K562 (cell line): ENCODE data around the gene STAP1. TPM values are rescaled to one million over a fixed set of nuclear protein-coding genes. Genes with fewer than 3 reads are reported as not detected.

Experiments
- ATAC-seq: fragments of 200-7000 bp; cut with Tn5 transposase; 3 replicates; pipeline ENCODE4 v1.9.1; 2020; ENCODE audit warnings: moderate library complexity
- BruUV-seq: library from RNA; stranded (reverse); fragments of 400-500 nt; replicated peaks from 2 replicates; lab custom pipeline; 2021; lab: Mats Ljungman, UMichigan
- CTCF ChIA-PET: fragments of 300-600 bp; formaldehyde crosslinking; extraction: SDS; loops from one replicate; lab custom pipeline; 2021; ENCODE audit warnings: low intra/inter-chr PET ratio; lab: Yijun Ruan, JAX
- POLR2A ChIA-PET: fragments of 300-600, 350-650 bp; sonication (Branson Sonifier 250); formaldehyde crosslinking; extraction: SDS; loops from one replicate; lab custom pipeline; 2021; ENCODE audit warnings: antibody characterized with exemption, inconsistent platforms; lab: Yijun Ruan, JAX
- DNase-seq, 4 experiments: peaks; one replicate each; pipeline versions ENCODE4 v3.0.0 to v3.0.0-alpha.2; 2011 to 2018; ENCODE audit warnings: low spot score in 3 of 4, mixed read lengths in 3 of 4; ENCODE audit errors: extremely low read depth in 1 of 4
- FAIRE-seq: peaks from 2 replicates; lab custom pipeline; 2011; peaks lifted over from hg19 to GRCh38; lab: Jason Lieb, UNC
- H2AFZ ChIP-seq: 2 replicates; pipeline ENCODE4 v1.6.0; 2011; ENCODE audit warnings: low read depth, low read length, control low read depth, inconsistent platforms
- H3K27ac ChIP-seq: fragments of 200-600 bp; 3 replicates; pipeline ENCODE4 v1.8.0; 2011; ENCODE audit warnings: low read depth, mild to moderate bottlenecking, control low read depth, inconsistent platforms, low read length, moderate library complexity, mixed read lengths; ENCODE audit errors: extremely low read depth
- H3K27me3 ChIP-seq, 2 experiments: fragments of 300-600 bp in 1 of 2; 2 replicates in 1 of 2; 3 replicates in 1 of 2; pipeline versions ENCODE4 v1.6.0 to v1.8.0; 2011; ENCODE audit warnings: inconsistent platforms in 2 of 2, low read length in 2 of 2, mild to moderate bottlenecking in 1 of 2, mixed read lengths in 1 of 2, moderate library complexity in 1 of 2; ENCODE audit not compliant: control insufficient read depth in 2 of 2, insufficient read depth in 2 of 2
- H3K36me3 ChIP-seq: fragments of 300-600 bp; 3 replicates; pipeline ENCODE4 v1.8.0; 2011; ENCODE audit warnings: mild to moderate bottlenecking, low read length, inconsistent platforms; ENCODE audit not compliant: control insufficient read depth, insufficient read depth
- H3K4me1 ChIP-seq, 2 experiments: fragments of 200-600 bp in 1 of 2; replicated peaks in 1 of 2; 2 replicates in 1 of 2; 3 replicates in 1 of 2; pipeline versions ENCODE4 v1.5.1 to v1.8.0; 2011; ENCODE audit warnings: inconsistent platforms in 2 of 2, low read length in 2 of 2, mild to moderate bottlenecking in 1 of 2, mixed read lengths in 1 of 2, moderate library complexity in 1 of 2; ENCODE audit not compliant: control insufficient read depth in 2 of 2, insufficient read depth in 2 of 2
- H3K4me2 ChIP-seq: 2 replicates; pipeline ENCODE4 v1.6.1; 2011; ENCODE audit warnings: low read length, control low read depth, inconsistent platforms, mixed read lengths; ENCODE audit not compliant: insufficient read depth
- H3K4me3 ChIP-seq: fragments of 200-600 bp; sonication (generic), shearing (Covaris generic); 2 replicates; pipeline ENCODE4 v1.5.1; 2016; ENCODE audit warnings: control low read depth, inconsistent platforms
- H3K79me2 ChIP-seq: fragments of 200-600 bp; 3 replicates; pipeline ENCODE4 v1.8.0; 2011; ENCODE audit warnings: low read length, inconsistent platforms; ENCODE audit not compliant: control insufficient read depth, insufficient read depth
- H3K9ac ChIP-seq, 2 experiments: 2 replicates each; pipeline versions ENCODE4 v1.6.0 to v1.6.1; 2011; ENCODE audit warnings: low read depth in 2 of 2, low read length in 2 of 2, control low read depth in 1 of 2, inconsistent platforms in 1 of 2, mild to moderate bottlenecking in 1 of 2, mixed read lengths in 1 of 2; ENCODE audit not compliant: insufficient read depth in 1 of 2
- H3K9me1 ChIP-seq: one replicate; pipeline ENCODE4 v1.6.0; 2011; ENCODE audit warnings: inconsistent platforms, mild to moderate bottlenecking, low read length, moderate library complexity; ENCODE audit not compliant: control insufficient read depth, insufficient read depth
- H3K9me3 ChIP-seq: replicated peaks from 2 replicates; pipeline ENCODE4 v1.5.1; 2011; ENCODE audit warnings: low read depth, low read length, inconsistent platforms; ENCODE audit not compliant: control insufficient read depth, insufficient read depth
- H4K20me1 ChIP-seq: replicated peaks from 2 replicates; pipeline ENCODE4 v1.6.1; 2011; ENCODE audit warnings: low read length, inconsistent platforms, mixed read lengths; ENCODE audit not compliant: control insufficient read depth, insufficient read depth
- CBX1 ChIP-seq: sonication (generic); IDR thresholded peaks from 2 replicates; pipeline ENCODE4 v1.6.1; 2016; ENCODE audit warnings: antibody characterized with exemption, low read depth, mild to moderate bottlenecking
- CBX3 ChIP-seq, 2 experiments: IDR thresholded peaks; 1 replicate in 1 of 2; 2 replicates in 1 of 2; pipeline ENCODE4 v1.6.1; 2012; ENCODE audit warnings: inconsistent platforms in 2 of 2, low read length in 2 of 2, borderline replicate concordance in 1 of 2, control low read depth in 1 of 2
- CHD1 ChIP-seq: fragments of 200-600 bp; sonication (generic); IDR thresholded peaks from one replicate; pipeline ENCODE4 v1.6.1; 2012; ENCODE audit warnings: mild to moderate bottlenecking, moderate library complexity, low read length, inconsistent platforms
- CTBP1 ChIP-seq: fragments of 450-650 bp; IDR thresholded peaks from 2 replicates; pipeline ENCODE4 v1.6.1; 2016; ENCODE audit warnings: borderline replicate concordance
- DIDO1 ChIP-seq: fragments of 450-650 bp; IDR thresholded peaks from 2 replicates; pipeline ENCODE4 v1.6.1; 2016; ENCODE audit warnings: low read depth, missing biosample characterization, missing genetic modification characterization
- ETV6 ChIP-seq, 3 experiments: fragments of 150-350 bp in 1 of 3; sonication (generic) in 1 of 3; formaldehyde crosslinking in 1 of 3; IDR thresholded peaks; 2 replicates each; pipeline versions ENCODE4 v1.6.1 to v1.8.0; 2014 to 2022; ENCODE audit warnings: borderline replicate concordance in 2 of 3, low read depth in 2 of 3, antibody characterized with exemption in 1 of 3, low read length in 1 of 3, mild to moderate bottlenecking in 1 of 3, missing genetic modification reagents in 1 of 3
- HDGF ChIP-seq: fragments of 450-650 bp; IDR thresholded peaks from 2 replicates; pipeline ENCODE4 v1.6.1; 2016
- MAFF ChIP-seq: IDR thresholded peaks from 2 replicates; pipeline ENCODE4 v1.6.1; 2012; ENCODE audit warnings: low read length, improper control_type of control experiment
- MEF2D ChIP-seq: conservative IDR thresholded peaks from 2 replicates; pipeline ENCODE4 v1.6.1; 2016; ENCODE audit warnings: low read depth, missing genetic modification characterization, missing compliant biosample characterization
- MEIS2 ChIP-seq: fragments of 450-650 bp; IDR thresholded peaks from 2 replicates; pipeline ENCODE4 v1.6.1; 2014; ENCODE audit warnings: mild to moderate bottlenecking; ENCODE audit not compliant: partially characterized antibody
- NCOA6 ChIP-seq: fragments of 450-650 bp; IDR thresholded peaks from 2 replicates; pipeline ENCODE4 v1.6.1; 2017; ENCODE audit warnings: mild to moderate bottlenecking
- NELFE ChIP-seq: IDR thresholded peaks from 2 replicates; pipeline ENCODE4 v1.6.1; 2011; ENCODE audit warnings: mild to moderate bottlenecking; ENCODE audit not compliant: insufficient read depth, insufficient read length
- RBM34 ChIP-seq: fragments of 200-400 bp; formaldehyde crosslinking; IDR thresholded peaks from 2 replicates; pipeline ENCODE4 v1.6.1; 2018; ENCODE audit warnings: low read length, borderline replicate concordance; ENCODE audit not compliant: insufficient read depth
- SIN3A ChIP-seq, 2 experiments: fragments of 150-350 bp in 1 of 2; IDR thresholded peaks; 2 replicates each; pipeline ENCODE4 v1.6.1; 2011 to 2016; ENCODE audit warnings: borderline replicate concordance in 2 of 2, low read depth in 2 of 2, low read length in 2 of 2, mild to moderate bottlenecking in 2 of 2, moderate library complexity in 2 of 2; ENCODE audit not compliant: control insufficient read depth in 1 of 2
- ZNF124 ChIP-seq: sonication (generic); formaldehyde crosslinking; IDR thresholded peaks from 2 replicates; pipeline ENCODE4 v1.8.1; 2022; ENCODE audit warnings: missing genetic modification reagents
- ZNF143 ChIP-seq: sonication (generic); formaldehyde crosslinking; IDR thresholded peaks from 2 replicates; pipeline ENCODE4 v1.9.0; 2022; ENCODE audit warnings: mild to moderate bottlenecking, missing genetic modification reagents
- WGBS: fragments of 100-300 bp; shearing (Covaris generic); methylation state at CpG from one replicate; pipeline ENCODE4 v1.1.6; 2016; ENCODE audit warnings: low coverage, mixed read lengths; ENCODE audit not compliant: insufficient coverage; ENCODE audit errors: missing lambda C conversion rate; 5-methylcytosine and 5-hydroxymethylcytosine counted together
- in situ Hi-C: fragments of 300-500 bp; cut with MboI; formaldehyde crosslinking; loops from 4 replicates; pipeline ENCODE4 v1.15.0; 2018; ENCODE audit warnings: inconsistent platforms, mixed read lengths
- intact Hi-C: fragments of 100-400 bp; cut with micrococcal nuclease; formaldehyde crosslinking; loops from 2 replicates; pipeline ENCODE4 v1.14.2; 2022
- polyA plus RNA-seq, 8 experiments: library from polyadenylated mRNA; depleted of rRNA in 4 of 8; stranded (reverse) in 5 of 8; unstranded in 3 of 8; fragments of >200 nt; fragmentation: Nextera tagmentation in 2 of 8; fragmentation: Illumina TruSeq in 1 of 8; extraction: Ambion mirVana in 2 of 8; extraction: Trizol in 1 of 8; gene quantifications; 2 replicates each; pipeline versions ENCODE4 v1.2.1 to v1.2.3, GENCODE V29; 2011 to 2014; ENCODE audit warnings: inconsistent platforms in 1 of 8, missing spikeins in 1 of 8
- total RNA-seq, 7 experiments: library from RNA; depleted of rRNA in 6 of 7; stranded (reverse); fragments of >200 nt in 6 of 7; fragmentation: Illumina TruSeq in 2 of 7; extraction: Trizol in 2 of 7; gene quantifications; 2 replicates each; pipeline versions ENCODE4 v1.2.1 to v1.2.3, GENCODE V29; 2011 to 2021; ENCODE audit warnings: low replicate concordance in 1 of 7
- TF ChIP-seq, protein P1 (sequence below): fragments of 450-650 bp; formaldehyde crosslinking; conservative IDR thresholded peaks from 2 replicates; pipeline ENCODE4 v1.4.0; 2022; ENCODE audit warnings: mild to moderate bottlenecking, missing genetic modification characterization
- TF ChIP-seq, protein P2 (sequence below): fragments of 250-450 bp; sonication (Bioruptor Pico); IDR thresholded peaks from 2 replicates; pipeline ENCODE4 v1.4.0; 2020

Gene STAP1
- total and polyA plus RNA-seq, 9 of the 15 experiments (the other 6 are each of a cell fraction or from before 2014, with no cell fraction given) = 0.50 to 5.6 (median 1.4) TPM

DNA sequence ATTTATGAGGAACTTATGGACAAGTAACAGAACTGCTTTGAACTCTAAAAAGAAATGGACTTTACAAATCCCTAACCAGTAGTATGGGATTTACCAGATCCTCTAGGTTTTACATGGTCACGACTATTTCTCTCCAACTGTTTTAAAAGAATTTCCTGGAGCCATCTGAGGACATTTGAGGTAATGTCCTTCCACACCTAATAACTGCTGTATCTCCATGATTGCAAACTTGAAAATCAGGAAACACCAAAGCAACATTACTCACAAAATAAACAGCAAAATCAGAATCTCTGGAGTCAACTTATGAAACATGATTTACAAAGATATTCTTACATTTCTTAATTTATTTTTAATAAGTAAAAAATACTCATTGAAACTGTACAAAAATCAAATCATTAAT is 58.0 kb downstream of the STAP1 start (continued):
- TF ChIP-seq SIN3A (IDR thresholded peaks at IDR 0.05; ENCODE audit: borderline replicate concordance in 2 of 2, control insufficient read depth in 1 of 2, low read depth in 2 of 2, low read length in 2 of 2) = no peak
- TF ChIP-seq RBM34 = no peak

DNA sequence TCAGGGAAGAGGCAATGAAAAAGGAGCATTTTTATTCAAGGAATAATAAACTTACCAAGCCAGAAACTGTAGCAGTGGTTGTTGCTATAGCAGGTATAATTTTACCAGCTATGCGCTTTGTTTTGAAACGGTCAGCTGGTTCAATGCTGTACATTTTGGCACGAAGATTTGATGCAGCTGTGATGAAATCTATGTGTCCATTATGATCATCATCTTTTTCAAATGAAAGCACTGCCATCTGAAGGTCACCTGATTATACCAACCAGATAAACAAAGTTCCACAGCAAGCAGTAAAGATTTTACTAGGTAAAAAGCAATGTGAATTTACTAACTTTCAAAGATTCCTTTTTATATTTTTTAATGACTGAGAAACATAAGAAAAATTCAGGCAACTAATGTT is 66.4 kb downstream of the STAP1 start:
- CTCF ChIA-PET = no interaction called here
- in situ Hi-C loops (no loop called here), intact Hi-C loops (loop anchor here (5.0 kb wide), 1 partner anchor 78 kb away; the partner anchor contains the start of gene CENPC)
- Histone ChIP-seq H3K9me1 (no peaks in the 10 kb centered on the region), H3K79me2 (no peaks in the 10 kb centered on the region), H3K27ac (no peak overlapping the region), H3K4me3 (no peak overlapping the region), H3K27me3 (no peaks in the 10 kb centered on the region), H3K9me3 (no peaks in the 10 kb centered on the region), H4K20me1 (no peaks in the 10 kb centered on the region), H3K9ac (no peak overlapping the region), H3K36me3 (peaks cover 89% of the 10 kb centered on the region), H3K4me2 (no peak overlapping the region), H2AFZ (no peak overlapping the region), H3K4me1 (no peaks in the 10 kb centered on the region)
- ATAC-seq (no peak), FAIRE-seq (no peak), DNase-seq (no peak)
- no TSS peak for BruUV-seq
- POLR2A ChIA-PET = no interaction called here
- WGBS = 80% methylated on average over 3 of the region's 3 CpGs
- no peak for TF ChIP-seq ZNF124 (CRISPR knock-in tag)
- no peak for TF ChIP-seq NCOA6
- no peak for TF ChIP-seq MEF2D (tag)
- TF ChIP-seq CTBP1 = no peak
- TF ChIP-seq, protein P1, sequence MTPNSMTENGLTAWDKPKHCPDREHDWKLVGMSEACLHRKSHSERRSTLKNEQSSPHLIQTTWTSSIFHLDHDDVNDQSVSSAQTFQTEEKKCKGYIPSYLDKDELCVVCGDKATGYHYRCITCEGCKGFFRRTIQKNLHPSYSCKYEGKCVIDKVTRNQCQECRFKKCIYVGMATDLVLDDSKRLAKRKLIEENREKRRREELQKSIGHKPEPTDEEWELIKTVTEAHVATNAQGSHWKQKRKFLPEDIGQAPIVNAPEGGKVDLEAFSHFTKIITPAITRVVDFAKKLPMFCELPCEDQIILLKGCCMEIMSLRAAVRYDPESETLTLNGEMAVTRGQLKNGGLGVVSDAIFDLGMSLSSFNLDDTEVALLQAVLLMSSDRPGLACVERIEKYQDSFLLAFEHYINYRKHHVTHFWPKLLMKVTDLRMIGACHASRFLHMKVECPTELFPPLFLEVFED (CRISPR knock-in tag) = no peak
- TF ChIP-seq, protein P2, sequence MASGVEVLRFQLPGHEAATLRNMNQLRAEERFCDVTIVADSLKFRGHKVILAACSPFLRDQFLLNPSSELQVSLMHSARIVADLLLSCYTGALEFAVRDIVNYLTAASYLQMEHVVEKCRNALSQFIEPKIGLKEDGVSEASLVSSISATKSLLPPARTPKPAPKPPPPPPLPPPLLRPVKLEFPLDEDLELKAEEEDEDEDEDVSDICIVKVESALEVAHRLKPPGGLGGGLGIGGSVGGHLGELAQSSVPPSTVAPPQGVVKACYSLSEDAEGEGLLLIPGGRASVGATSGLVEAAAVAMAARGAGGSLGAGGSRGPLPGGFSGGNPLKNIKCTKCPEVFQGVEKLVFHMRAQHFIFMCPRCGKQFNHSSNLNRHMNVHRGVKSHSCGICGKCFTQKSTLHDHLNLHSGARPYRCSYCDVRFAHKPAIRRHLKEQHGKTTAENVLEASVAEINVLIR (CRISPR knock-in tag) = no peak
- TF ChIP-seq CBX1 = no peak
- TF ChIP-seq DIDO1 (tag) = no peak
- TF ChIP-seq MAFF = no peak
- TF ChIP-seq CBX3 (IDR thresholded peaks at IDR 0.05; ENCODE audit: borderline replicate concordance in 1 of 2, low read length in 2 of 2) = no peak
- TF ChIP-seq CHD1 = no peak
- no peak for TF ChIP-seq NELFE
- no peak for TF ChIP-seq HDGF
- TF ChIP-seq MEIS2 = no peak
- no peak for TF ChIP-seq ETV6 (IDR thresholded peaks at IDR 0.05; ENCODE audit: borderline replicate concordance in 1 of 2, low read depth in 2 of 2, low read length in 1 of 2)
- no peak for TF ChIP-seq ETV6 (CRISPR knock-in tag; IDR thresholded peaks at IDR 0.05; ENCODE audit: borderline replicate concordance)
- no peak for TF ChIP-seq ZNF143
